Esophagus squamous epithelium (tissue), 5 donors: ENCODE results near the gene DYNLRB1. TPM values are rescaled to one million over a fixed set of nuclear protein-coding genes. Genes with fewer than 3 reads are reported as not detected.

Source experiments
- DNase-seq: peaks from one replicate; lab custom pipeline; 2025; lab: John Stamatoyannopoulos, UW
- H3K27ac ChIP-seq, 4 donors: fragments of 200-600 bp; sonication (generic); one replicate each; pipeline ENCODE4 v1.5.1; 2016 to 2019; ENCODE audit warnings: mild to moderate bottlenecking in 1 of 4
- H3K27me3 ChIP-seq, 4 donors: fragments of 200-600 bp; sonication (generic); 1 replicate in 3 of 4; 2 replicates in 1 of 4; pipeline versions ENCODE4 v1.5.1 to v1.6.0; 2017 to 2021; ENCODE audit warnings: antibody characterized with exemption in 1 of 4
- H3K36me3 ChIP-seq, 3 donors: fragments of 200-600 bp; sonication (generic); one replicate each; pipeline ENCODE4 v1.5.1; 2016 to 2019
- H3K4me1 ChIP-seq, 3 donors: fragments of 200-600 bp; sonication (generic); one replicate each; pipeline ENCODE4 v1.5.1; 2017 to 2019
- H3K4me3 ChIP-seq, 4 donors: fragments of 200-600 bp; sonication (generic); 1 replicate in 3 of 4; 2 replicates in 1 of 4; pipeline ENCODE4 v1.5.1; 2016 to 2019; ENCODE audit warnings: mild to moderate bottlenecking in 2 of 4, moderate library complexity in 1 of 4
- H3K9me3 ChIP-seq, 3 donors: fragments of 200-600 bp; sonication (generic); one replicate each; pipeline ENCODE4 v1.5.1; 2016 to 2019
- CTCF ChIP-seq, 6 experiments: fragments of 450-650 bp in 4 of 6; fragments of 200-600 bp in 2 of 6; sonication (generic) in 2 of 6; IDR thresholded peaks; one replicate each; pipeline ENCODE4 v1.5.1; 2016 to 2019; ENCODE audit warnings: antibody characterized with exemption in 6 of 6, mild to moderate bottlenecking in 4 of 6, moderate library complexity in 4 of 6
- POLR2A ChIP-seq, 4 donors: fragments of 450-650 bp; IDR thresholded peaks; one replicate each; pipeline ENCODE4 v1.6.1; 2017; ENCODE audit warnings: antibody characterized with exemption in 4 of 4, mild to moderate bottlenecking in 4 of 4, moderate library complexity in 3 of 4
- WGBS, 2 donors: methylation state at CpG; one replicate each; pipeline ENCODE4 v1.1.5; 2018; 5-methylcytosine and 5-hydroxymethylcytosine counted together
- intact Hi-C: fragments of 100-400 bp; cut with DNase I; formaldehyde crosslinking; loops from one replicate; pipeline ENCODE4 v1.15.0; 2022
- total RNA-seq, 4 donors: library from RNA; depleted of rRNA; stranded (reverse); fragments of >200 nt; gene quantifications; one replicate each; pipeline ENCODE4 v1.1.0, GENCODE V29; 2016
- donor health status: DM: yes; HTN: yes; CAD: no.

DYNLRB1 gene
- total RNA-seq, 4 donors from 2014 or later: 77.9 to 108 (median 97.2) TPM

GRCh38 chr20:34525709-34526416 lies 9.6 kb downstream of the DYNLRB1 start:
- Histone ChIP-seq H3K27ac (peak overlapping the region; percentile 69 to 92 (median 90)), H3K9me3 (no peaks in the 10 kb centered on the region), H3K4me1 (peaks cover 20 to 86% (median 44%) of the 10 kb centered on the region in 3 donors), H3K4me3 (peak overlapping the region in 1 of 4 donors; percentile 36), H3K27me3 (no peaks in the 10 kb centered on the region), H3K36me3 (peaks cover 13 to 58% (median 32%) of the 10 kb centered on the region in 3 donors)
- intact Hi-C loops: no loop called here
- WGBS, 2 donors: 8 to 17% methylated on average over 14 of the region's 14 CpGs
- TF ChIP-seq POLR2A (IDR thresholded peaks at IDR 0.05): no peak
- no peak for DNase-seq

GRCh38 chr20:34526466-34526865 lies 10.2 kb downstream of the DYNLRB1 start:
- H3K27ac ChIP-seq: peak overlapping the region; percentile 69 to 92 (median 90)
- H3K4me3 ChIP-seq: peak overlapping the region in 1 of 4 donors; percentile 36
- no peaks in the 10 kb centered on the region for H3K9me3 ChIP-seq
- peaks cover 13 to 61% (median 32%) of the 10 kb centered on the region in 3 donors for H3K36me3 ChIP-seq
- DNase-seq: no peak
- intact Hi-C loops: no loop called here
- 42 to 44% methylated on average over 5 of the region's 5 CpGs for WGBS, 2 donors
- peaks cover 20 to 80% (median 44%) of the 10 kb centered on the region in 3 donors for H3K4me1 ChIP-seq
- H3K27me3 ChIP-seq: no peaks in the 10 kb centered on the region
- TF ChIP-seq POLR2A (IDR thresholded peaks at IDR 0.05): no peak
- no peak for TF ChIP-seq CTCF (IDR thresholded peaks at IDR 0.05)

- intact Hi-C loops: no loop called here
- no peak for DNase-seq
- H3K27me3 ChIP-seq: no peaks in the 10 kb centered on the region
- 79 to 84% methylated on average over 7 to 10 of the region's 10 CpGs for WGBS, 2 donors
- peaks cover 20 to 76% (median 44%) of the 10 kb centered on the region in 3 donors for H3K4me1 ChIP-seq
- peaks cover 15 to 62% (median 32%) of the 10 kb centered on the region in 3 donors for H3K36me3 ChIP-seq
- TF ChIP-seq POLR2A (IDR thresholded peaks at IDR 0.05) (no peak), CTCF (IDR thresholded peaks at IDR 0.05) (no peak)
- H3K4me3 ChIP-seq: no peak overlapping the region
- peak overlapping the region; percentile 69 to 92 (median 90) for H3K27ac ChIP-seq
- no peaks in the 10 kb centered on the region for H3K9me3 ChIP-seq
Measured at GRCh38 chr20:34527016-34527415, 10.8 kb downstream of the DYNLRB1 start.

- Histone ChIP-seq H3K27ac (peak overlapping the region in 2 of 4 donors; percentile 1 to 25), H3K4me3 (no peak overlapping the region), H3K36me3 (peaks cover 26 to 81% (median 40%) of the 10 kb centered on the region in 3 donors), H3K4me1 (peaks cover 11 to 62% (median 33%) of the 10 kb centered on the region in 3 donors), H3K27me3 (no peaks in the 10 kb centered on the region), H3K9me3 (no peaks in the 10 kb centered on the region)
- no peak for DNase-seq
- TF ChIP-seq POLR2A (IDR thresholded peaks at IDR 0.05): no peak
- peak in 1 of 6 experiments; percentile 8 for TF ChIP-seq CTCF (IDR thresholded peaks at IDR 0.05)
- intact Hi-C loops: no loop called here
- WGBS, 2 donors: 60 to 73% methylated on average over 3 to 5 of the region's 5 CpGs
Measured at GRCh38 chr20:34528921-34529297, 12.7 kb downstream of the DYNLRB1 start.

- Histone ChIP-seq H3K4me3 (no peak overlapping the region), H3K4me1 (peaks cover 11 to 54% (median 29%) of the 10 kb centered on the region in 3 donors), H3K27ac (peak overlapping the region in 2 of 4 donors; percentile 0 to 11), H3K9me3 (no peaks in the 10 kb centered on the region), H3K36me3 (peaks cover 34 to 86% (median 45%) of the 10 kb centered on the region in 3 donors), H3K27me3 (no peaks in the 10 kb centered on the region)
- TF ChIP-seq CTCF (IDR thresholded peaks at IDR 0.05) (no peak), POLR2A (IDR thresholded peaks at IDR 0.05) (no peak)
- intact Hi-C loops: no loop called here
- DNase-seq: no peak
- WGBS, 2 donors: 77 to 79% methylated on average over 2 to 3 of the region's 3 CpGs
Measured at GRCh38 chr20:34529742-34530141, 13.5 kb downstream of the DYNLRB1 start.
